ENCODE data around the gene DES. TPM values are rescaled to one million over a fixed set of nuclear protein-coding genes. Genes with fewer than 3 reads are reported as not detected.
"Not testable (repeated sequence)": the region's sequence is repeated elsewhere in the genome, so short reads cannot be mapped to it uniquely, and the experiment has no call there.

The DES gene
- total and polyA plus RNA-seq, 2 experiments from 2014 or later = 1.3 to 2.0 TPM

- TF ChIP-seq, protein P1, sequence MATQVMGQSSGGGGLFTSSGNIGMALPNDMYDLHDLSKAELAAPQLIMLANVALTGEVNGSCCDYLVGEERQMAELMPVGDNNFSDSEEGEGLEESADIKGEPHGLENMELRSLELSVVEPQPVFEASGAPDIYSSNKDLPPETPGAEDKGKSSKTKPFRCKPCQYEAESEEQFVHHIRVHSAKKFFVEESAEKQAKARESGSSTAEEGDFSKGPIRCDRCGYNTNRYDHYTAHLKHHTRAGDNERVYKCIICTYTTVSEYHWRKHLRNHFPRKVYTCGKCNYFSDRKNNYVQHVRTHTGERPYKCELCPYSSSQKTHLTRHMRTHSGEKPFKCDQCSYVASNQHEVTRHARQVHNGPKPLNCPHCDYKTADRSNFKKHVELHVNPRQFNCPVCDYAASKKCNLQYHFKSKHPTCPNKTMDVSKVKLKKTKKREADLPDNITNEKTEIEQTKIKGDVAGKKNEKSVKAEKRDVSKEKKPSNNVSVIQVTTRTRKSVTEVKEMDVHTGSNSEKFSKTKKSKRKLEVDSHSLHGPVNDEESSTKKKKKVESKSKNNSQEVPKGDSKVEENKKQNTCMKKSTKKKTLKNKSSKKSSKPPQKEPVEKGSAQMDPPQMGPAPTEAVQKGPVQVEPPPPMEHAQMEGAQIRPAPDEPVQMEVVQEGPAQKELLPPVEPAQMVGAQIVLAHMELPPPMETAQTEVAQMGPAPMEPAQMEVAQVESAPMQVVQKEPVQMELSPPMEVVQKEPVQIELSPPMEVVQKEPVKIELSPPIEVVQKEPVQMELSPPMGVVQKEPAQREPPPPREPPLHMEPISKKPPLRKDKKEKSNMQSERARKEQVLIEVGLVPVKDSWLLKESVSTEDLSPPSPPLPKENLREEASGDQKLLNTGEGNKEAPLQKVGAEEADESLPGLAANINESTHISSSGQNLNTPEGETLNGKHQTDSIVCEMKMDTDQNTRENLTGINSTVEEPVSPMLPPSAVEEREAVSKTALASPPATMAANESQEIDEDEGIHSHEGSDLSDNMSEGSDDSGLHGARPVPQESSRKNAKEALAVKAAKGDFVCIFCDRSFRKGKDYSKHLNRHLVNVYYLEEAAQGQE (IDR thresholded peaks at IDR 0.05; ENCODE audit: unreplicated experiment) = no peak
- TF ChIP-seq EZH2phosphoT487 (IDR thresholded peaks at IDR 0.05; ENCODE audit: unreplicated experiment) (no peak), CTCF (conservative IDR thresholded peaks at IDR 0.05; ENCODE audit: low read depth in 2 of 2) (no peak), ZNF331 (CRISPR knock-in tag; IDR thresholded peaks at IDR 0.05; ENCODE audit: low read depth) (no peak), NANOG (IDR thresholded peaks at IDR 0.05; ENCODE audit: borderline replicate concordance) (no peak)
- DNase-seq (ENCODE audit: low spot score) = no peak
- Histone ChIP-seq H3K79me2 (replicated peaks; ENCODE audit: insufficient read depth) (no peaks in the 10 kb centered on the region), H3K27me3 (ENCODE audit: insufficient read depth) (no peaks in the 10 kb centered on the region), H4K20me1 (replicated peaks; ENCODE audit: insufficient read depth) (no peaks in the 10 kb centered on the region), H3K27ac (ENCODE audit: low read depth) (no peak overlapping the region), H3K4me1 (ENCODE audit: insufficient read depth) (no peaks in the 10 kb centered on the region), H3F3A (replicated peaks; ENCODE audit: low read depth) (no peaks in the 10 kb centered on the region; the same call in 1 of the 2 replicates), H3K4me3 (no peak overlapping the region), H3K36me3 (ENCODE audit: insufficient read depth) (no peaks in the 10 kb centered on the region), H3K9me2 (ENCODE audit: insufficient read depth) (no peaks in the 10 kb centered on the region), H2AFZ (no peak overlapping the region), H3K4me2 (no peak overlapping the region)
- Mint-ChIP-seq H3K36me3 (ENCODE audit: low read depth) (no peaks in the 10 kb centered on the region), H3K27me3 (ENCODE audit: insufficient read depth, low read depth, poor library complexity) (peaks cover 7% of the 10 kb centered on the region), H3K27ac (no peak overlapping the region), H3K9me3 (no peaks in the 10 kb centered on the region; the same call in 2 of the 3 replicates), H3K4me1 (peaks cover 6% of the 10 kb centered on the region; the same call in 2 of the 3 replicates), H3K4me3 (no peak overlapping the region)
- ATAC-seq = no peak
These were observed 25.4 kb upstream of the DES start for GRCh38 chr2:219392754-219393153.

- not testable (repeated sequence) for H2AFZ ChIP-seq; DNase-seq (ENCODE audit: low spot score); H3K4me3 Mint-ChIP-seq; H4K20me1 ChIP-seq (replicated peaks; ENCODE audit: insufficient read depth); H3K36me3 ChIP-seq (ENCODE audit: insufficient read depth); H3K4me1 Mint-ChIP-seq; H3K9me3 Mint-ChIP-seq; H3K4me2 ChIP-seq; H3K4me1 ChIP-seq (ENCODE audit: insufficient read depth); H3K27me3 ChIP-seq (ENCODE audit: insufficient read depth); H3K4me3 ChIP-seq; H3K36me3 Mint-ChIP-seq (ENCODE audit: low read depth); H3K27me3 Mint-ChIP-seq (ENCODE audit: insufficient read depth, low read depth, poor library complexity); H3K27ac Mint-ChIP-seq; H3K9me2 ChIP-seq (ENCODE audit: insufficient read depth); ATAC-seq; H3K79me2 ChIP-seq (replicated peaks; ENCODE audit: insufficient read depth); H3K27ac ChIP-seq (ENCODE audit: low read depth); H3F3A ChIP-seq (replicated peaks; ENCODE audit: low read depth)
These were observed 23.1 kb upstream of the DES start for GRCh38 chr2:219395056-219395455.
